ENCODE results near the gene MAGEL2.
"Not testable (repeated sequence)": the region's sequence is repeated elsewhere in the genome, so short reads cannot be mapped to it uniquely, and the experiment has no call there.

Gene MAGEL2

DNA sequence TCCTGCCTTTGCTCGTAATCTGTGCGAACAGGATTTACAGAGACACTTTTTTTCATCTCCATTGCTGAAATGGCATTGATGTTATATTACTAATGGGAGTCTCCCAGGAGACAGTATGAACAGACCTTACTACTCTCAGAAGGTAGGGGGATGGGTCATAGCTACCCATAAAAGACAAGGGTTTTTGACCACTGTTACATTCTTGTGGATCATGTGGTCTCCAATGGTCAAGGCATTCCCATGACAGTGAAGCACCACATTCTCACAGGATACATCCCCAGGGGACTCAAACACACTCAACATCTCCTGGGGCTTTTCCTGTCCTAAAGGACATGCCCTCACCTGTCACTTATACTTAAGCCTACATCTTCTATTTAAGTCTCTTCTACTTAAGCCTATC lies 41.4 kb downstream of the MAGEL2 start:
- no peak for DNase-seq (ENCODE audit: low spot score)

DNA sequence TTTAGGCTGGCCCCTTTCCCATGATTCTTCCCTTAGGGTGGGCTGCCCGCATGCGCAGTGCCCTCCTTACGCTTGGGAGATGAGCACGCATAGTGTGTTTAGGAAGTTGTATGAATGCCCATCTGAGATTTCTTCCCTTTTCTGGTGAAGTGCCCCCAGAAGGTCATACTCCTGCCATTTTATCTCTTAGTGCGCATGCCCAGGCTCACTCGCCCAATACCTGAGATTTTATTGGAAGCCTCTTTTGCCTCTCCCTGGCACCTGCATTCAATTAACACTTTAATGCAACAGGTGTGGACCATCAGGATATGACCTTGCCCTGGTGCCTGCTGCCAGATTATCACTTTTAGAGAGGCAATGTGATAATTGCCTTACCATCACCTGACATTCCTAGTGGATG lies 45.5 kb downstream of the MAGEL2 start:
- DNase-seq (ENCODE audit: low spot score), result no peak

DNA sequence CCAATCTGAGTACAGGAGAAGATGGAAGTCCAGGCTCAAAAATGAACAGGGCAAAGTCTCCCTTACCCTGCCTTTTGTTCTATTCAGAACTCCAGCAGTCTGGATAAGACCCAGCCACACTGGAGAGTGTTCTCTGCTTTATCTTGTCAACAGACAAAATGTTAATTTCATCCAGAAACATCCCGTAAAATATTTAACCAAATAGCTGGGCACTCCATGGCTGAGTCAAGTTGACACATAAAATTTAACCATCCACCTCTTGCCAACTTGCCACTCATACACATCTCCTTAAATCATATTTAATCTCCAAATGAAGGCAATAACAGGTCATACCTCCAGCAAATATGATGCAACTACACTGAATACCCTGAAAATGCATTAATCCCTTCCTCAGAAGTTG lies 48.6 kb downstream of the MAGEL2 start:
- DNase-seq (ENCODE audit: low spot score), result no peak

DNA sequence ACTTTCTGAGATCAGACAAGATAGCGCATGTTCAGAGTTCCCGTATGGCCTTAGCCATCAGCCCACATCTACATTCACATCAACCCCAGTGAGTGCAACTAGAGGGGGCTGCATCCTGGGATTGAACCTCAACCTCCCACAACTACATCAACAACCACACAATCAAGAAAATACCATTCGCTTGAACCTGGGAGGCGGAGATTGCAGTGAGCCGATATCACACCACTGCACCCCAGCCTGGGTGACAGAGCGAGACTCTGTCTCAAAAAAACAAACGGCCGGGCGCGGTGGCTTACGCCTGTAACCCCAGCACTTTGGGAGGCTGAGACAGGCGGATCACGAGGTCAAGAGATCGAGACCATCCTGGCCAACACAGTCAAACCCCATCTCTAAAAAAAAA lies 50.4 kb downstream of the MAGEL2 start:
- DNase-seq (ENCODE audit: low spot score), result not testable (repeated sequence)

DNA sequence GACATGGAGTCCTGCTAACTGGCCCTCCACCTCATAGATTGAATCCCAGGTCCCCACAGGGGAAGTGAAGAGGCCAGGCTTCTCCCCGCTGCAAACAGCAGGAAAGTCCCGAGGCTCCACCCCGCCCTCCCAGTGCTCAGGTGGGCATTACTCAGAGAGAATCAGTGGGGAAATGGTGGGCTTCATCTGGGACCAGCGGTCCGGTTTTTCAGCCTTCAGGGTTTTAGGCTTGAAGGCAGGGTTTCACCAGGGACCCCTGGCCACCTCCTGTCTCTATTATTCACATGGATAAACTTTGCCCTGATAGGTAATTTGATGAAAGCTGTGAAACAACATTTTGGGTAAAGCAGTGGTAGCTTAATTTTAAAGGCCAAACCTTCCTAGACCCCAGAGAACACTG lies 50.9 kb downstream of the MAGEL2 start:
- no peak for DNase-seq (ENCODE audit: low spot score)

DNA sequence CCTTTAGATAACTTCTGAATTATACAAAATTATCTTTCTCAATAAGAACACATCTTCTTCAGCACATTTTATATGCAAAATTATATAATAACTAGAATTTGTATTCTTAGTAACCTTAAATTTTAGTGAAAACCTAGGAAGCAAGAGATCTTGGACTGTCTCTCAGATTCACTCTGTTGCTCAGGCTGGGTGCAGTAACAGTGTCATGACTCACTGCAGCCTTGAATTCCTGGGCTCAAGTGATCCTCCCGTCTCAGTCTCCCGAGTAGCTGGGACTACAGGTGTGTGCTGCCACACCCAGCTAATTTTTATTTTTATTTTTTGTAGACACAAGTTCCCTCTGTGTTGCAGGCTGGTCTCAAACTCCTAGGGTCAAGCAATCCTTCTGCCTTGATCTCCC lies 52.3 kb downstream of the MAGEL2 start:
- no peak for DNase-seq (ENCODE audit: low spot score)

DNA sequence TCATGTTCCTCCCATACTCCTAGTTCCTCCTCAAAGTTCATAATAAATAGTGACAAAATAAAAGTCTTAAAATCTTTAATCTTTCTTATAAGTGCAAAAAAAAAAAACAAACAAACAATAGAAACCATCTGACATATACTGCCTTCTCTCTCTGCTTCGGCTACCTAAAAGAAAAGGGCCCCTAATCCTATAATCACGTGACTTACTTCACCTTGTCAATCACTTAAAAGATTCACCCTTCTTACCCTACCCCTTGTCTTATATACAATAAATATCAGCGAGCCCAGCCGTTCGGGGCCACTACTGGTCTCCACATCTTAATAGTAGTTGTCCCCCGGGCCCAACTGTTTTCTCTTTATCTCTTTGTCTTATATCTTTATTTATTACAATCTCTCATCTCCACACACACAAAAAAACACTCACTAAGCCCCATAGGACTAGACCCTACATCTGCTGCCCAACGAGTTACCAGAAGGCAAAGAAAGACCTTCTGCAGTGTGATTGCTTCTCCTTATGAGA lies 53.4 kb downstream of the MAGEL2 start:
- no peak for DNase-seq (ENCODE audit: low spot score)
